PC-3 (cell line): ENCODE data around the gene RFK. TPM values are rescaled to one million over a fixed set of nuclear protein-coding genes. Genes with fewer than 3 reads are reported as not detected.

ENCODE experiments used
- ATAC-seq: fragments of 200-7000 bp; cut with Tn5 transposase; 2 replicates; pipeline ENCODE4 v1.9.1; 2020; ENCODE audit warnings: mild to moderate bottlenecking, moderate library complexity
- BruUV-seq: library from RNA; stranded (reverse); fragments of 400-500 nt; replicated peaks from 2 replicates; lab custom pipeline; 2021; lab: Mats Ljungman, UMichigan
- CTCF ChIA-PET: fragments of 300-600 bp; sonication (Branson Sonifier 250); formaldehyde crosslinking; loops from one replicate; lab custom pipeline; 2022; ENCODE audit warnings: antibody characterized with exemption; lab: Charles Lee
- POLR2A ChIA-PET: fragments of 300-600 bp; sonication (Branson Sonifier 250); formaldehyde crosslinking; loops from one replicate; lab custom pipeline; 2022; ENCODE audit warnings: antibody characterized with exemption; ENCODE audit not compliant: unreplicated experiment; lab: Charles Lee
- DNase-seq: peaks from one replicate; pipeline ENCODE4 v3.0.0-alpha.2; 2015
- H2AFZ ChIP-seq: fragments of 300-600 bp; sonication (generic); 2 replicates; pipeline ENCODE4 v1.6.0; 2016; ENCODE audit warnings: antibody characterized with exemption, low read length
- H3F3A ChIP-seq: fragments of 300-600 bp; sonication (generic); one replicate; pipeline ENCODE4 v1.6.0; 2017; ENCODE audit warnings: antibody characterized with exemption, low read length, control low read depth, mild to moderate bottlenecking; ENCODE audit not compliant: unreplicated experiment
- H3K27ac ChIP-seq: fragments of 300-600 bp; sonication (generic); 2 replicates; pipeline ENCODE4 v1.5.1; 2016; ENCODE audit warnings: mild to moderate bottlenecking, low read length
- H3K27me3 ChIP-seq: fragments of 300-600 bp; sonication (generic); 2 replicates; pipeline ENCODE4 v1.6.1; 2016; ENCODE audit warnings: low read length, mixed read lengths
- H3K36me3 ChIP-seq: fragments of 300-600 bp; sonication (generic); 2 replicates; pipeline ENCODE4 v1.6.1; 2016; ENCODE audit warnings: low read depth, mixed run types, low read length, mixed read lengths
- H3K4me1 ChIP-seq: fragments of 300-600 bp; sonication (generic); 2 replicates; pipeline ENCODE4 v1.5.1; 2016; ENCODE audit warnings: low read length; ENCODE audit not compliant: insufficient read depth
- H3K4me2 ChIP-seq: fragments of 300-600 bp; sonication (generic); 2 replicates; pipeline ENCODE4 v1.6.0; 2016; ENCODE audit warnings: low read length
- H3K4me3 ChIP-seq: fragments of 300-600 bp; sonication (generic); 2 replicates; pipeline ENCODE4 v1.5.1; 2016; ENCODE audit warnings: mild to moderate bottlenecking, low read length, mixed read lengths
- H3K79me2 ChIP-seq: fragments of 300-600 bp; sonication (generic); 2 replicates; pipeline ENCODE4 v1.6.1; 2017; ENCODE audit warnings: low read length, mixed read lengths
- H3K9ac ChIP-seq: fragments of 300-600 bp; sonication (generic); 2 replicates; pipeline ENCODE4 v1.6.0; 2016; ENCODE audit warnings: mild to moderate bottlenecking, low read length
- H3K9me2 ChIP-seq: fragments of 300-600 bp; sonication (generic); replicated peaks from 2 replicates; pipeline ENCODE4 v1.6.1; 2016; ENCODE audit warnings: mixed run types, low read length, mixed read lengths
- H3K9me3 ChIP-seq: fragments of 300-600 bp; sonication (generic); 2 replicates; pipeline ENCODE4 v1.6.1; 2016; ENCODE audit warnings: low read length, mixed read lengths
- H4K20me1 ChIP-seq: fragments of 300-600 bp; sonication (generic); 2 replicates; pipeline ENCODE4 v1.6.1; 2016; ENCODE audit warnings: low read length, mixed read lengths
- EZH2 ChIP-seq: fragments of 300-600 bp; sonication (generic); IDR thresholded peaks from one replicate; pipeline ENCODE4 v1.6.1; 2017; ENCODE audit warnings: antibody characterized with exemption, mild to moderate bottlenecking, low read length; ENCODE audit not compliant: unreplicated experiment
- EZH2phosphoT487 ChIP-seq: fragments of 300-600 bp; sonication (generic); IDR thresholded peaks from 2 replicates; pipeline ENCODE4 v1.6.1; 2018; ENCODE audit warnings: mild to moderate bottlenecking, antibody characterized with exemption, low read length, borderline replicate concordance
- intact Hi-C: fragments of 100-400 bp; cut with micrococcal nuclease; formaldehyde crosslinking; loops from 2 replicates; pipeline ENCODE4 v1.9.0; 2023
- total RNA-seq: library from RNA; depleted of rRNA; stranded (reverse); fragments of >200 nt; gene quantifications from 2 replicates; pipeline ENCODE4 v1.2.3, GENCODE V29; 2014
- TF ChIP-seq, protein P1 (sequence below): fragments of 300-600 bp; sonication (generic); conservative IDR thresholded peaks from 2 replicates; pipeline ENCODE4 v1.5.1; 2017; ENCODE audit warnings: antibody characterized with exemption, low read depth, mild to moderate bottlenecking, low read length

The RFK gene
- total RNA-seq, 1 experiment from 2014 or later = 8.1 TPM

DNA sequence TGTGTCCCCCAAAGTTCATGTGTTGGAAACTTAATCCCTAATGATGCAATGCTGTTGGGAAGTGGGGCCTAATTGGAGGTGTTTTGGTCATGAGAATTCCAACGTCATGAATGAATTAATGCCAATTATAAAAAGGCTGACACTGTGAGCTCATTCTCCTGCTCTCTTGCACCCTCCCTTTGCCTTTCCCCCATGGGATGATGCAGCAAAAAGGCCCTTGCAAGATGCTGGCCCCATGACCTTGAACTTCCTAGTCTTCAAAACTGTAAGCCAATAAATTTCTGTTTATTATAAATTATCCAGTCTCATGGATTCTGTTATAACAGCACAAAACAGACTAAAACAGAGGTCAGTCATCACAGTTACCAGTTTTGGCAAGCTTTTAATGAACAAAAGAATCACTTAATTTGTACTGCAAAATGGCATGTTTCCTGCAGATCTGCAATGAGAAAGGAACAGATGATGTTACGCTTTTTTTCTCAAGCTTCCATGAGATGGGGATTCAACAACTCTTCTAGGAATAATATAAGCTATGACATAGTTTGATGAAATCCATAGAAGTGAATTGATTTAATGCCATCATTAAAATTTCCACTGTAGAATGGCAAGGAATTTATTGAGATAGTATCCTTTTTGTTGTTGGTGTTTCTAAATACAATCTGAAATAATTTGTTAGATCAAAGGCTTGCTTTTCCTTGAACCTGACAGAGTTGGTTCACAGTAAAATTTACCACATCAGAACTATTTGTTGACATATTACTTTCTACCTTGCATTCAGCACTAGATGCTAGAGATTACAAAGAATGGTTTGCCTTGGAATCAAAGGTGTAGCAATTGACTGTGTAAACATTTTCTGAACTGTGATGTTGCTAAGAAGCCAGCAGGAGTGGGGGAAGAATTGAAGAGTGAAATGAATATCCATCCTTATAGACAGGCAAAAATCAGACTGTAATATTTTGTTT, 29.3 kb upstream of the RFK start:
- TF ChIP-seq EZH2 (no peak), EZH2phosphoT487 (no peak)
- TF ChIP-seq, protein P1, sequence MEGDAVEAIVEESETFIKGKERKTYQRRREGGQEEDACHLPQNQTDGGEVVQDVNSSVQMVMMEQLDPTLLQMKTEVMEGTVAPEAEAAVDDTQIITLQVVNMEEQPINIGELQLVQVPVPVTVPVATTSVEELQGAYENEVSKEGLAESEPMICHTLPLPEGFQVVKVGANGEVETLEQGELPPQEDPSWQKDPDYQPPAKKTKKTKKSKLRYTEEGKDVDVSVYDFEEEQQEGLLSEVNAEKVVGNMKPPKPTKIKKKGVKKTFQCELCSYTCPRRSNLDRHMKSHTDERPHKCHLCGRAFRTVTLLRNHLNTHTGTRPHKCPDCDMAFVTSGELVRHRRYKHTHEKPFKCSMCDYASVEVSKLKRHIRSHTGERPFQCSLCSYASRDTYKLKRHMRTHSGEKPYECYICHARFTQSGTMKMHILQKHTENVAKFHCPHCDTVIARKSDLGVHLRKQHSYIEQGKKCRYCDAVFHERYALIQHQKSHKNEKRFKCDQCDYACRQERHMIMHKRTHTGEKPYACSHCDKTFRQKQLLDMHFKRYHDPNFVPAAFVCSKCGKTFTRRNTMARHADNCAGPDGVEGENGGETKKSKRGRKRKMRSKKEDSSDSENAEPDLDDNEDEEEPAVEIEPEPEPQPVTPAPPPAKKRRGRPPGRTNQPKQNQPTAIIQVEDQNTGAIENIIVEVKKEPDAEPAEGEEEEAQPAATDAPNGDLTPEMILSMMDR = no peak
- no peak for ATAC-seq
- Histone ChIP-seq H3F3A (no peaks in the 10 kb centered on the region), H3K4me2 (no peak overlapping the region), H3K27me3 (no peaks in the 10 kb centered on the region), H2AFZ (no peak overlapping the region), H4K20me1 (no peaks in the 10 kb centered on the region), H3K4me3 (no peak overlapping the region), H3K79me2 (no peaks in the 10 kb centered on the region), H3K9me3 (no peaks in the 10 kb centered on the region), H3K9me2 (no peaks in the 10 kb centered on the region), H3K36me3 (no peaks in the 10 kb centered on the region), H3K27ac (no peak overlapping the region), H3K9ac (no peak overlapping the region), H3K4me1 (no peaks in the 10 kb centered on the region)
- BruUV-seq = no TSS peak
- no peak for DNase-seq
- POLR2A ChIA-PET = no interaction called here
- CTCF ChIA-PET = no interaction called here
- intact Hi-C loops = no loop called here

- Histone ChIP-seq H3K27me3 (no peaks in the 10 kb centered on the region), H3F3A (no peaks in the 10 kb centered on the region), H3K27ac (no peak overlapping the region), H2AFZ (no peak overlapping the region), H3K9ac (no peak overlapping the region), H3K4me2 (no peak overlapping the region), H3K9me2 (no peaks in the 10 kb centered on the region), H3K4me3 (no peak overlapping the region), H3K79me2 (no peaks in the 10 kb centered on the region), H4K20me1 (no peaks in the 10 kb centered on the region), H3K9me3 (no peaks in the 10 kb centered on the region), H3K36me3 (no peaks in the 10 kb centered on the region), H3K4me1 (0 out of 2 replicates have a peak, but pooled peaks cover 4% of the 10 kb centered on the region)
- TF ChIP-seq EZH2phosphoT487 (no peak), EZH2 (no peak)
- TF ChIP-seq, protein P1 = peak; percentile 69
- BruUV-seq = no TSS peak
- peak; percentile 40; the same call in 1 of the 2 replicates for ATAC-seq
- peak; percentile 45 for DNase-seq
- POLR2A ChIA-PET = no interaction called here
- CTCF ChIA-PET = no interaction called here
- intact Hi-C loops = no loop called here
Measured at GRCh38 chr9:76419782-76420380, 25.7 kb upstream of the RFK start.
